GM13977 (cell line): ENCODE data around the gene OR2A2.
A peak's percentile ranks its signal among the peaks of the same experiment; 100 is the strongest.
"Not testable (repeated sequence)": the region's sequence is repeated elsewhere in the genome, so short reads cannot be mapped to it uniquely, and the experiment has no call there.

Source experiments
- DNase-seq: peaks from one replicate; pipeline ENCODE4 v3.0.0; 2012; ENCODE audit warnings: low spot score
- CTCF ChIP-seq: IDR thresholded peaks from 2 replicates; pipeline ENCODE4 v1.5.1; 2012; ENCODE audit warnings: mild to moderate bottlenecking, control low read depth; ENCODE audit not compliant: insufficient read depth; ENCODE audit errors: extremely low read depth, missing control alignments
- in situ Hi-C: fragments of 300-500 bp; cut with MboI; formaldehyde crosslinking; loops from one replicate; pipeline ENCODE4 v1.12.0; 2022; ENCODE audit warnings: low sequenced_read_pairs, low pct_unique_long_range_greater_than_20kb, mixed read lengths, inconsistent platforms; ENCODE audit not compliant: unreplicated experiment

OR2A2 gene

GRCh38 chr7:144110272-144110671, 889 bp downstream of the OR2A2 start:
- in situ Hi-C loops, result no loop called here
- no peak for DNase-seq
- no peak for TF ChIP-seq CTCF

GRCh38 chr7:144113651-144114050, 4.3 kb downstream of the OR2A2 start:
- in situ Hi-C loops, result no loop called here
- no peak for DNase-seq
- no peak for TF ChIP-seq CTCF

GRCh38 chr7:144118341-144118740, 9.0 kb downstream of the OR2A2 start:
- DNase-seq, result no peak
- TF ChIP-seq CTCF, result no peak
- in situ Hi-C loops, result no loop called here

GRCh38 chr7:144122876-144123275, 13.5 kb downstream of the OR2A2 start, which contains the start of gene OR2A14:
OR2A14 (plus strand) TSS chr7:144123176; CDS start chr7:144129113, 5,937 bp downstream.
- in situ Hi-C loops, result no loop called here
- DNase-seq, result no peak
- no peak for TF ChIP-seq CTCF

- DNase-seq, result peak; percentile 75
- TF ChIP-seq CTCF, result peak; percentile 87
- in situ Hi-C loops, result no loop called here
Observed at GRCh38 chr7:144127714-144128334, 18.4 kb downstream of the OR2A2 start.

- DNase-seq, in situ Hi-C loops: not testable (repeated sequence)
Observed at GRCh38 chr7:144129601-144130000, 20.2 kb downstream of the OR2A2 start.

GRCh38 chr7:144130730-144131129, 21.3 kb downstream of the OR2A2 start:
- no peak for TF ChIP-seq CTCF
- in situ Hi-C loops, result no loop called here

More at GRCh38 chr7:144130730-144131129, 21.3 kb downstream of the OR2A2 start:
- no peak for DNase-seq
